Vagina (tissue), 2 donors: ENCODE results near the gene TRAPPC10.

ENCODE experiments used
- CTCF ChIP-seq, 3 experiments: fragments of 450-650 bp in 2 of 3; fragments of 200-600 bp in 1 of 3; sonication (generic) in 1 of 3; IDR thresholded peaks; one replicate each; pipeline ENCODE4 v1.5.1; 2017 to 2019; ENCODE audit warnings: antibody characterized with exemption in 3 of 3, mild to moderate bottlenecking in 2 of 3, moderate library complexity in 2 of 3
- POLR2A ChIP-seq, 2 donors: fragments of 450-650 bp; IDR thresholded peaks; one replicate each; pipeline ENCODE4 v1.6.1; 2017; ENCODE audit warnings: antibody characterized with exemption in 2 of 2, mild to moderate bottlenecking in 2 of 2, moderate library complexity in 2 of 2

GRCh38 chr21:43965911-43966585 is 46.1 kb upstream of the TRAPPC10 start:
- TF ChIP-seq CTCF (IDR thresholded peaks at IDR 0.05): no peak
- TF ChIP-seq POLR2A (IDR thresholded peaks at IDR 0.05): no peak
